GM19452 (cell line): ENCODE measurements around the gene SPNS2.

Source experiments
- ATAC-seq: cut with Tn5 transposase; IDR thresholded peaks from one replicate; pipeline ENCODE4 v1.9.1; 2021; ENCODE audit not compliant: unreplicated experiment

SPNS2 gene

GRCh38 chr17:4535667-4536258 is 37.1 kb downstream of the SPNS2 start:
- no peak for ATAC-seq

DNA sequence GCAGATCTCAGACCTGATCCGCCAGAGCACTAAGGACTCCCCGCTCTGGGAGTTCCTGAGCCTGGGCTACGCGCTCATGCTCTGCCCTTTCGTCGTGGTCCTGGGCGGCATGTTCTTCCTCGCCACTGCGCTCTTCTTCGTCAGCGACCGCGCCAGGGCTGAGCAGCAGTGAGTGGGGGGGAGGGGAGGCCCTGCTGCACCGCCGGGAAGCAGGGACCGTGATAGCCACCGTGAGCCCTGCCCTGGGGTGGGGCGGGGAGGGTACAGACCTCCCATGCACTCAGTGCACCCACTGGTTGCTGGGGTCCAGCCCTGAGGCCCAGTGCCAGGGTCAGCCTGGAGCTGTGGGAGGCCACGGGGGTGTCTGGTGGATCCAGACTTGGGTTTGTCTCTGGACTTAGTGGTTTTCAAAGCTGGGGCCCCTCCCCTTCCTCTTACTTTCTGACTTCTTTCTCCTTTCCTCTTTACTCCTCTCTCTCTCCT is 37.6 kb downstream of the SPNS2 start:
- ATAC-seq: no peak

GRCh38 chr17:4536742-4537411 is 38.2 kb downstream of the SPNS2 start:
- no peak for ATAC-seq

DNA sequence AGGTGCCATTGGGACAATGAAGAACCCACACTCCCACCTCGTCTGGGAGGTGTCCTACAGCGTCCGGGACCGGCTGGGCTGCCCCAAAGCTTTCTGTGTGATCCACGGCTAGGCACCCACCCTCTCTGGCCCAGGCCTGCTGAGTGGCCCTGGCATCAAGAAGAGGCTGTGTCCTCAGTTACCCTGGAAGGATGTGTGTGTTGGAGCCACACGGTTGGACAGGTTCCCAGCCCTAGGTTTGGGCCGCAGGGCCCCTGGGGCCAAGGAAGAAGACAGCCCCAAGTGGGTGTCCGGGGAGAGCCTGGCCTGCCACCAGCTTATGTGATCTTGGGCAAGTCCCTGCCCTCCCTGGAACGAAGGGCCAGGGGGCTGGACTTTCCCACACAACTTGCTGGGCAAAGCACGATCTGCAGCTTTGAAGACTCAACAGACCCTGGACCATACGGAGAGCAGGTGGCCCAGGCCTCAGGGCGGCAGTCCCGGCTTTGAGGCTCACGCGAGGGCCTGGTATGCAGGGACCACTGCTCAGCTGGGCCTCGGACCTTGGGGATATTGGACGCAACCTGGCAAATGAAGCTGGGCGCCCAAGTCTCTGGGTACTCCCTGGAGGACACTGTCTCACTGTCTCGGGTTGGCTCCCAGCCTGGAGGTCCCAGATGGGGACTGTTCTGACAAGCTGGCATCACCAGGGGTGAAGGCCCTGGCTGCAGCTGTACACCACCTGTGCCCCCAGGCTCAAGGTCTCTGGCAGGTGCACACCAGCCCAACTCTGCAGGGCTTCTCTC is 39.0 kb downstream of the SPNS2 start:
- ATAC-seq: no peak

GRCh38 chr17:4538236-4539002 is 39.7 kb downstream of the SPNS2 start:
- ATAC-seq: no peak

- ATAC-seq: no peak
Observed at GRCh38 chr17:4539025-4539424, 40.3 kb downstream of the SPNS2 start.

GRCh38 chr17:4539576-4540223 is 41.0 kb downstream of the SPNS2 start:
- ATAC-seq: no peak

- ATAC-seq: no peak
Observed at GRCh38 chr17:4540224-4540651, 41.6 kb downstream of the SPNS2 start.

DNA sequence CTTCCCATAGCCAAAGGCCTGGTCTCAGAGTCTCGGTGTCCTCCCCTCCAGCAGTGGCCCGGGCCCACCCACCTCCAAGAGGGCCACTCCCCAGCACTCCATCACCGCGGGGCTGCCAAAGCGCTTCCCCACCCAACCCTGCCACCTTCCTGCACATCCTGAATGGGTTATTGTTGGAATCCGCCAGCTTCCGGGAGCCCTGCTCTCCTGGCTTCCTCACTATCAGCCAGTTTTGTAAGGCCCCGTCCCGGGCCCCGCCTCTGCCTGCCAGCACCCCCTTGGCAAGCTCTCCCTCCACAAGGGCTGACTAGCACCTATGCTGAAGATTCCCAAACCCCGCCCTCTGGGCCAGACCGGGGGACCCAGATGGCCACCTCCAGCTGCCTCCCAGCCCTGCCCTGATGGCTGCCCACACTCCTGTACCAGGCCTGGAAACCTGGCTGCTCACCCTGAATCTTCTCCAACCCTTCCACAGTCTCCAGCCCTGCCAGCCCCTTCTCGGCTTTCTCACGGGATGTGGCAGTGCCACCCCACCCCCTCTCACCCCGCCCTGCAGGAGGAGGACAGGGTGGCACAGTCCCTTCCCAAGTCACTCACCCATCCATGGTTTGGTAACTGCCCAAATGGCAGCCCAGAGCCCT is 42.1 kb downstream of the SPNS2 start:
- no peak for ATAC-seq

GRCh38 chr17:4541328-4542002 is 42.8 kb downstream of the SPNS2 start:
- no peak for ATAC-seq

GRCh38 chr17:4542003-4542725 is 43.5 kb downstream of the SPNS2 start:
- no peak for ATAC-seq

- no peak for ATAC-seq
Observed at GRCh38 chr17:4542726-4543191, 44.1 kb downstream of the SPNS2 start.

- no peak for ATAC-seq
Observed at GRCh38 chr17:4543557-4544026, 44.9 kb downstream of the SPNS2 start.

DNA sequence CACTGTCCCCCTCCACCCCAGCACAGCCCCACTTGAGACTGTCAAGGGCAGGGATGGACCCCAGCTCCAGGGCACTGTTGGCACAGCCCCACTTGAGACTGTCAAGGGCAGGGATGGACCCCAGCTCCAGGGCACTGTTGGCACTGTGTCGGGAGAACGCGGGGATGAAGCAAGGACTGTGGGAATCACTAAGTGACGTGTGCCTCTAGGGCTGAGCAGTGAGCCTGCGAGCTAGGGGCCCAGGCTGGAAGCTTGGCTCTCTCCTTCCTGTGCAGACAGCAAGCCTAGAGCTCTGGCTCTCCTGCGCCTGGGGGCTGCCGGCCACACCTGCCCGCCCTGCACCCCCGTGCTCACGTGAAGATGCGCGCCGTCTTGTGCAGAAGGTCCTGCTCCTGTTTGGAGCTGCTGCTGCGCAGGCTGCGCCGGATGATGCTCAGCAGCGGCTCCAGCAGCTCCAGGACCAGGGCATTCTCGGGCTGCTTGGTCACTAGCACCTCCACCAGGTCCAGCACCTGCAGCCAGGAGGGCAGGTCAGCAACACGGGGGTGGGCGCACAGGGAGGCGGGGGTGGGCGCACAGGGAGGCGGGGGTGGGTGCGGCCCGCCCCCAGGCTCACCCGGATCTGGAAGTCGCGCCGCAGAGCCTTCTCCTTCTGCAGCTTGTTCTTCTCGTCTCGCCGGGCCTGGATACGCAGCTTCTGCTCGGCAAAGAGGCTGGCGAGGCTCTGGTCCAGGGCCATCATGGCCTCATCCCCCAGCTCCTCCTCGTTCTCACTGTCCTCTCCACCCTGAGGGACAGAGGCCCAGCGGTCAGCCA is 45.7 kb downstream of the SPNS2 start:
- ATAC-seq: no peak

DNA sequence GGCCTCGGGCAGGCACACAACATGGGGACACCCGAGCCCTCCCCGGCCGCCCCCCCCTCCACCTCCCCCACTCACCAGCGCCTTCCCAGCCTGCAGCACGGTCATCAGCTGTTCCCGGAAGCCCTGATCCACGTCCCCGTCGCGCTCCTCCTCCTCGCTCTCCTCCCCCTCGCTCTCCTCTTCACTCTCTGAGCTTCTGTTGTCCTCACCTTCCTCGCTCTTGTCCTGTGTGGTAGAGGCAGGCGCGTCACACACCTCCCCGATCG is 46.2 kb downstream of the SPNS2 start:
- ATAC-seq: no peak

DNA sequence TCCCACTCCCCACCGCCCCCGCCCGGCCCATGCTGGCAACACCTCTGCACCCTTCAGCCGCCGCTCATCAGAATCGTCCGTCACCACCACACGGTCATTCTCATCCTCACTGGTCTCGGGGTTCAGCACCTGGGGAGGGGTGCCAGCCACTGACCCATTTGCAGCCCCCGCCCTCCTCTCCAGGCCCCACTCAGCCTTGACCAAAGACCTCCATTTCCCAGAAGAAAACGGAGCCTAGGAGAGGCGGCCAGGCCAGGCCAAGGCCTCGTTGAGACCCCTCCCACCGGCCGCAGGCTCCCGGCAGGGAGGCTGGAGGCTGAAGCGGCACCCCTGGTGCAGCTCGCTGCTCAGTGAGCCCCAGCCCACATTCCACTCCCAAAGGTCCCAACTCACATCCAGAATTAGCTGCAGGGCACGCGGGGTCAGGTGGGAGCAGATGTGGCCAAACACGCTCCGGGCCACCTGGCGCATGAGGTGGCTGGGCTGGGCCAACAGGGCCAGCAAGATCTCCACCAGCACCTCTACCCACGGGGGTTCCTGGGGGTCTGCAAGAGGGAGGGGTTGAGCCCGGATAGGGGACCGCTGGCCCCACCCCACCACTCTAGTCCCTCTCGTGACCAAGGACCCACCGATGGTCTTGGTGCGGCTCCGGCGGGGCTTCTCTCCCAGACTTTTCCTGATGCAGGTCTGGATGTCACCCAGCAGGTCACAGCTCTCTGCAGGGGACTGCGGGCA is 46.7 kb downstream of the SPNS2 start:
- no peak for ATAC-seq

DNA sequence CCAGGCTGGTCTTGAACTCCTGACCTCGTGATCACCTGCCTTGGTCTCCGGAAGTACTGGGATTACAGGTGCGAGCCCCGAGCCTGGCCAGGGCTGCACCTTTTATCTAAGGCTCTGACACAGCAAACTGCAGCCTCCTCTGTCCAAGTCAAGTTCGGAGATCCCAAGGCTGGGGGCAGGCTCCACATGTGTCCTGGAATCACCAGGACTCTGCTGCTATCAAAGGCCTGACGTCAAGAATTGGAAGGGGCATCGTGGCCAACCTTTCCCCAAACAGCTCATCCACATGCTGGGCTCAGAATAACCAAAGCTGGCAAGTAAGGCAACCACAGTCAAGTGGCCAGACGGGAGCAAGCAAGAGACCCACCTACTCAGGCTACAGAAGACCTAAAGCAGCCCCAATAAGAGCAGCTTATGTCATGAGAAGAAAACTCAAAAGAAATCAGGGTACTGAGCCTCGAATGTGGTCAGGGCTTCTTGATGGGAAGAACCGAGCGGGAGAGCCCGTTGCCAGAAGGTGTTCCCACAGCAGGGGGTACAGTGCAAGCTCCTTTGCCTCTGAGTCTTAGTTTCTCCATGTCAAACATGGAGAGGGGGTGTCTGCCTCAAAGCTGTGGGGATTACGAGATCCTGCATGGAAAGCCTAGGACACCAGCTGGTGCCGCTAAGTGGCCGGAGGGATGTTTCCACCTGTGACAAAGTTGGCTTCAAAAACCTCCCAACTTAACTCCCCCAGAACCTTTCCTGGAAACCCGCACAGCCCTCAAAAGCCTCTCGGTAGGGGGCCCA is 48.6 kb downstream of the SPNS2 start:
- ATAC-seq: no peak
